Nephron (organoid): ENCODE data around the gene SUPT3H.

ENCODE experiments used
- H3K27ac Mint-ChIP-seq, 3 experiments: 2 replicates each; pipeline ENCODE4 v1.8.0; 2020; ENCODE audit warnings: mixed read lengths in 3 of 3, mild to moderate bottlenecking in 2 of 3, moderate library complexity in 1 of 3
- H3K27me3 Mint-ChIP-seq: 2 replicates; pipeline ENCODE4 v1.8.0; 2021; ENCODE audit warnings: low read depth, mild to moderate bottlenecking, moderate library complexity, mixed read lengths
- H3K36me3 Mint-ChIP-seq: 2 replicates; pipeline ENCODE4 v1.8.0; 2020; ENCODE audit warnings: low read depth, mixed read lengths
- H3K4me1 Mint-ChIP-seq: 2 replicates; pipeline ENCODE4 v1.8.0; 2020; ENCODE audit warnings: mixed read lengths
- H3K4me3 Mint-ChIP-seq, 3 experiments: 2 replicates each; pipeline ENCODE4 v1.8.0; 2020; ENCODE audit warnings: mild to moderate bottlenecking in 3 of 3, mixed read lengths in 3 of 3, moderate library complexity in 2 of 3
- H3K9me3 Mint-ChIP-seq: 2 replicates; pipeline ENCODE4 v1.8.0; 2020; ENCODE audit warnings: mixed read lengths
- CTCF ChIP-seq, 3 experiments: fragments of 200-600 bp; sonication (generic); IDR thresholded peaks; one replicate each; pipeline ENCODE4 v1.5.0; 2021; ENCODE audit warnings: antibody characterized with exemption in 3 of 3; ENCODE audit not compliant: unreplicated experiment in 3 of 3

Gene SUPT3H

GRCh38 chr6:45422503-45423110, 44.9 kb upstream of the SUPT3H start:
- H3K4me1 Mint-ChIP-seq = peaks cover 23% of the 10 kb centered on the region
- peaks cover 90% of the 10 kb centered on the region for H3K27me3 Mint-ChIP-seq
- H3K27ac Mint-ChIP-seq = peak overlapping the region in 1 of 3 experiments; percentile 27
- H3K9me3 Mint-ChIP-seq = no peaks in the 10 kb centered on the region
- TF ChIP-seq CTCF (IDR thresholded peaks at IDR 0.05; ENCODE audit: unreplicated experiment in 3 of 3) = no peak
- no peaks in the 10 kb centered on the region for H3K36me3 Mint-ChIP-seq
- H3K4me3 Mint-ChIP-seq = peak overlapping the region; percentile 90 to 95 (median 94)

- Mint-ChIP-seq H3K36me3 (no peaks in the 10 kb centered on the region), H3K4me3 (peak overlapping the region; percentile 90 to 99 (median 94)), H3K9me3 (no peaks in the 10 kb centered on the region), H3K27me3 (peaks cover 96% of the 10 kb centered on the region), H3K27ac (peak overlapping the region in 2 of 3 experiments; percentile 27 to 58), H3K4me1 (peaks cover 23% of the 10 kb centered on the region)
- peak in 1 of 3 experiments; percentile 21 for TF ChIP-seq CTCF (IDR thresholded peaks at IDR 0.05; ENCODE audit: unreplicated experiment in 3 of 3)
Observed at GRCh38 chr6:45421709-45422502, 44.2 kb upstream of the SUPT3H start.

- TF ChIP-seq CTCF (IDR thresholded peaks at IDR 0.05; ENCODE audit: unreplicated experiment in 3 of 3) = no peak
- H3K9me3 Mint-ChIP-seq = no peaks in the 10 kb centered on the region
- H3K36me3 Mint-ChIP-seq = no peaks in the 10 kb centered on the region
- peaks cover 23% of the 10 kb centered on the region for H3K4me1 Mint-ChIP-seq
- H3K27me3 Mint-ChIP-seq = peaks cover 99% of the 10 kb centered on the region
- peak overlapping the region in 2 of 3 experiments; percentile 21 to 58 for H3K27ac Mint-ChIP-seq
- peak overlapping the region; percentile 90 to 99 (median 93) for H3K4me3 Mint-ChIP-seq
Observed at GRCh38 chr6:45420909-45421708, 43.4 kb upstream of the SUPT3H start.

GRCh38 chr6:45420083-45420908, 42.6 kb upstream of the SUPT3H start:
- Mint-ChIP-seq H3K36me3 (no peaks in the 10 kb centered on the region), H3K27me3 (peaks cover 99% of the 10 kb centered on the region), H3K4me1 (peaks cover 23% of the 10 kb centered on the region), H3K9me3 (no peaks in the 10 kb centered on the region), H3K4me3 (peak overlapping the region; percentile 90 to 99 (median 93)), H3K27ac (peak overlapping the region in 1 of 3 experiments; percentile 21)
- no peak for TF ChIP-seq CTCF (IDR thresholded peaks at IDR 0.05; ENCODE audit: unreplicated experiment in 3 of 3)

GRCh38 chr6:45419571-45420082, 41.9 kb upstream of the SUPT3H start:
- H3K27ac Mint-ChIP-seq = peak overlapping the region in 1 of 3 experiments; percentile 33
- H3K4me3 Mint-ChIP-seq = peak overlapping the region; percentile 90 to 99 (median 93)
- H3K9me3 Mint-ChIP-seq = no peaks in the 10 kb centered on the region
- no peaks in the 10 kb centered on the region for H3K36me3 Mint-ChIP-seq
- H3K27me3 Mint-ChIP-seq = peaks cover 99% of the 10 kb centered on the region
- peak; percentile 22 to 37 (median 26) for TF ChIP-seq CTCF (IDR thresholded peaks at IDR 0.05; ENCODE audit: unreplicated experiment in 3 of 3)
- peaks cover 23% of the 10 kb centered on the region for H3K4me1 Mint-ChIP-seq
